Astrocyte (in vitro differentiated cells and primary cell): ENCODE measurements around the gene PARN.

Experiments used
- EZH2 ChIP-seq: IDR thresholded peaks from 2 replicates; pipeline ENCODE4 v1.6.1; 2012; ENCODE audit warnings: mild to moderate bottlenecking, low read length, inconsistent platforms; ENCODE audit not compliant: insufficient read depth
- TF ChIP-seq, protein P1 (sequence below): IDR thresholded peaks from 2 replicates; pipeline ENCODE4 v1.5.1; 2011; ENCODE audit warnings: low read depth, mild to moderate bottlenecking, inconsistent platforms, low read length, moderate library complexity; ENCODE audit not compliant: insufficient read depth

GRCh38 chr16:14465799-14466198 lies 164.3 kb downstream of the PARN start:
- TF ChIP-seq, protein P1, sequence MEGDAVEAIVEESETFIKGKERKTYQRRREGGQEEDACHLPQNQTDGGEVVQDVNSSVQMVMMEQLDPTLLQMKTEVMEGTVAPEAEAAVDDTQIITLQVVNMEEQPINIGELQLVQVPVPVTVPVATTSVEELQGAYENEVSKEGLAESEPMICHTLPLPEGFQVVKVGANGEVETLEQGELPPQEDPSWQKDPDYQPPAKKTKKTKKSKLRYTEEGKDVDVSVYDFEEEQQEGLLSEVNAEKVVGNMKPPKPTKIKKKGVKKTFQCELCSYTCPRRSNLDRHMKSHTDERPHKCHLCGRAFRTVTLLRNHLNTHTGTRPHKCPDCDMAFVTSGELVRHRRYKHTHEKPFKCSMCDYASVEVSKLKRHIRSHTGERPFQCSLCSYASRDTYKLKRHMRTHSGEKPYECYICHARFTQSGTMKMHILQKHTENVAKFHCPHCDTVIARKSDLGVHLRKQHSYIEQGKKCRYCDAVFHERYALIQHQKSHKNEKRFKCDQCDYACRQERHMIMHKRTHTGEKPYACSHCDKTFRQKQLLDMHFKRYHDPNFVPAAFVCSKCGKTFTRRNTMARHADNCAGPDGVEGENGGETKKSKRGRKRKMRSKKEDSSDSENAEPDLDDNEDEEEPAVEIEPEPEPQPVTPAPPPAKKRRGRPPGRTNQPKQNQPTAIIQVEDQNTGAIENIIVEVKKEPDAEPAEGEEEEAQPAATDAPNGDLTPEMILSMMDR, result no peak
- no peak for TF ChIP-seq EZH2
